DND-41 (cell line): ENCODE results near the gene ZNF296.

ENCODE experiments used
- ATAC-seq: fragments of 200-7000 bp; cut with Tn5 transposase; 3 replicates; pipeline ENCODE4 v1.9.1; 2021; ENCODE audit warnings: low read depth; ENCODE audit not compliant: insufficient read depth
- DNase-seq: peaks from one replicate; pipeline ENCODE4 v3.0.0-alpha.2; 2020
- H2AFZ ChIP-seq: 2 replicates; pipeline ENCODE4 v1.6.0; 2012; ENCODE audit warnings: low read depth, low read length
- H3K27ac ChIP-seq: 2 replicates; pipeline ENCODE4 v1.5.1; 2012; ENCODE audit warnings: low read length, inconsistent platforms
- H3K27me3 ChIP-seq: fragments of 200-600 bp; sonication (generic); 2 replicates; pipeline ENCODE4 v1.6.0; 2012; ENCODE audit warnings: low read length, mild to moderate bottlenecking, inconsistent platforms; ENCODE audit not compliant: insufficient read depth, poor library complexity
- H3K36me3 ChIP-seq: 2 replicates; pipeline ENCODE4 v1.5.1; 2012; ENCODE audit warnings: low read length, inconsistent platforms; ENCODE audit not compliant: insufficient read depth
- H3K4me1 ChIP-seq: 2 replicates; pipeline ENCODE4 v1.5.1; 2012; ENCODE audit warnings: mild to moderate bottlenecking, low read length; ENCODE audit not compliant: insufficient read depth
- H3K4me2 ChIP-seq: 2 replicates; pipeline ENCODE4 v1.6.0; 2012; ENCODE audit warnings: mild to moderate bottlenecking, moderate library complexity, low read length, inconsistent platforms; ENCODE audit not compliant: insufficient read depth
- H3K4me3 ChIP-seq, 2 experiments: fragments of 200-600 bp in 1 of 2; shearing (Covaris generic) in 1 of 2; 2 replicates each; pipeline ENCODE4 v1.5.1; 2012 to 2016; ENCODE audit warnings: inconsistent platforms in 2 of 2, low read length in 2 of 2, mild to moderate bottlenecking in 2 of 2, low read depth in 1 of 2, moderate library complexity in 1 of 2
- H3K79me2 ChIP-seq: 2 replicates; pipeline ENCODE4 v1.6.0; 2012; ENCODE audit warnings: low read length, inconsistent platforms; ENCODE audit not compliant: insufficient read depth
- H3K9ac ChIP-seq: 2 replicates; pipeline ENCODE4 v1.6.0; 2012; ENCODE audit warnings: low read depth, mild to moderate bottlenecking, inconsistent platforms, low read length, moderate library complexity
- H3K9me3 ChIP-seq: 2 replicates; pipeline ENCODE4 v1.5.1; 2012; ENCODE audit warnings: low read length, moderate library complexity, mild to moderate bottlenecking, inconsistent platforms; ENCODE audit not compliant: insufficient read depth, severe bottlenecking
- H4K20me1 ChIP-seq: 2 replicates; pipeline ENCODE4 v1.6.0; 2012; ENCODE audit warnings: low read length; ENCODE audit not compliant: insufficient read depth
- CTCF ChIP-seq: IDR thresholded peaks from 2 replicates; pipeline ENCODE4 v1.5.1; 2012; ENCODE audit warnings: borderline replicate concordance, low read length, moderate library complexity, mild to moderate bottlenecking; ENCODE audit not compliant: poor library complexity, severe bottlenecking; ENCODE audit errors: extremely low read depth
- EZH2 ChIP-seq: IDR thresholded peaks from 3 replicates; pipeline ENCODE4 v1.6.1; 2012; ENCODE audit warnings: borderline replicate concordance, low read depth, mild to moderate bottlenecking, moderate library complexity, low read length, inconsistent platforms; ENCODE audit not compliant: severe bottlenecking

The ZNF296 gene

GRCh38 chr19:45097776-45098520 is 21.7 kb upstream of the ZNF296 start:
- Histone ChIP-seq H3K27me3 (no peaks in the 10 kb centered on the region), H3K36me3 (peaks cover 43% of the 10 kb centered on the region), H3K27ac (no peak overlapping the region), H3K4me2 (no peak overlapping the region; the same call in 1 of the 2 replicates), H3K9me3 (no peaks in the 10 kb centered on the region), H3K9ac (no peak overlapping the region), H2AFZ (no peak overlapping the region), H4K20me1 (peaks cover 98% of the 10 kb centered on the region), H3K79me2 (peaks cover 100% of the 10 kb centered on the region), H3K4me1 (peaks cover 46% of the 10 kb centered on the region), H3K4me3 (no peak overlapping the region)
- ATAC-seq (no peak), DNase-seq (no peak)
- no peak for TF ChIP-seq EZH2

DNA sequence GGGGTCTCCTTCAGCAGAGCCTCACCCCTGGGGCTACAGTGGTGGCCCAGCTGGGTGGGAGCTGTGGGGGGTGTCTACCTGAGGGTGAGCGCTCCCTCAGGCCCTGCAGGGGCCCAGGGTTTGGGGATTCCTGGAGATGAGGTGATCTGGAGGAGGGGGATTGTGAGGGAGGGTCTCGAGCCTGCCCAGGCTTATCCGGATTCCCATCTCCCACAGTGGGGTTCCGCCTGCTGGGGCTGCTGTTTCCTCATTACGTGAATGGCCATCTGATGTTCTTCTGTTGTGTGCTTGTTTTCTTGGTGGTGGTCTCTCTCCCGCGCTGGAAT is 21.1 kb upstream of the ZNF296 start:
- H3K79me2 ChIP-seq, result peaks cover 95% of the 10 kb centered on the region
- no peak for DNase-seq
- no peaks in the 10 kb centered on the region for H3K9me3 ChIP-seq
- no peak overlapping the region for H2AFZ ChIP-seq
- H3K4me3 ChIP-seq, result no peak overlapping the region
- peaks cover 48% of the 10 kb centered on the region for H3K4me1 ChIP-seq
- H3K9ac ChIP-seq, result no peak overlapping the region
- ATAC-seq, result no peak
- peaks cover 43% of the 10 kb centered on the region for H3K36me3 ChIP-seq
- TF ChIP-seq EZH2, result no peak
- peaks cover 92% of the 10 kb centered on the region for H4K20me1 ChIP-seq
- no peaks in the 10 kb centered on the region for H3K27me3 ChIP-seq
- no peak overlapping the region for H3K27ac ChIP-seq
- H3K4me2 ChIP-seq, result no peak overlapping the region

GRCh38 chr19:45096700-45097099 is 20.4 kb upstream of the ZNF296 start:
- Histone ChIP-seq H3K36me3 (peaks cover 44% of the 10 kb centered on the region), H3K4me2 (peak overlapping the region; percentile 92; the same call in 1 of the 2 replicates), H3K4me3 (no peak overlapping the region), H3K9me3 (no peaks in the 10 kb centered on the region), H4K20me1 (peaks cover 85% of the 10 kb centered on the region), H3K4me1 (peaks cover 55% of the 10 kb centered on the region), H2AFZ (no peak overlapping the region), H3K9ac (no peak overlapping the region), H3K79me2 (peaks cover 88% of the 10 kb centered on the region), H3K27ac (no peak overlapping the region), H3K27me3 (no peaks in the 10 kb centered on the region)
- ATAC-seq, result no peak
- TF ChIP-seq EZH2, result no peak
- DNase-seq, result no peak

DNA sequence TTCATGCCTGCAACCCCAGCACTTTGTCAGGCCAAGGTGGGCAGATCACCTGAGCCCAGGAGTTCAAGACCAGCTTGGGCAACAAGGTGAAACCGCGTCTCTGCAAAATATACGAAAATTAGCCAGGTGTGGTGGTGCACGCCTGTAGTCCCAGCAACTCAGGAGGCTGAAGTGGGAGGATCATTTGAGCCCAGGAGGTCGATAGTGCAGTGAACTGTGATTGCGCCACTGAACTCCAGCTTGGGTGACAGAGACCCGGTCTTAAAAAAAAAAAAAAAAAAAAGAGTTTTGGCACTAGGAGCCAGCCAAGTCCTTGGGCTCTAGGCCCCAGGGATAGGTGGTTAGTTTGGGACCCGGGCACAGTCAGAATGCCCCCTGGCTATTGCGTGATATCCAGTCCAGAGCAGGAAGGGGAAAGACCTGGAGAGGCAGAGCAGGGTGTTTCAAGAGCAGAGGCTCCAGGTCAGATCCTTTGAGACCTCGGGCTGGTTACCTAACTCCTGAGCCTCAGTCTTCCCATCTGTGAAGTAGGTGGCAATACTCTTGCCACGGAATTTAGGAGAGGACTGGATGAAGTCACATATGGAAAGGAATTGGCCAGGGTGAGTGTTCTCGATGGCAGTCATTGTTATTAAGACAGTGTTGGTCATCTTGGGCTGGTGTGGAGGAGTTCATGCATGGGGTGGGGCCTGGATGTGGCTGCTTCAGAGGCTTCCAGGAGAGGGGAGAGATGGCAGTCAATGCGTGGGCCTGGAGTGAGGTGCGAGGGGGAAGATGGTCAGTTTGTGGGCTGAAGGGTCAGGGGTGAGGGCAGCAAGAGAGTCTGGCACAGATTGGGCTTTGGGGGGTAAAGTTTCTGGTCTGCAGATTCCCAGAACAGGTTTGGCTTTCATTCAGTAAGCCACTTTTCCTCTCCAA is 19.5 kb upstream of the ZNF296 start:
- TF ChIP-seq CTCF (no peak), EZH2 (no peak)
- H2AFZ ChIP-seq, result no peak overlapping the region
- no peak for ATAC-seq

More for the DNA sequence above, 19.5 kb upstream of the ZNF296 start:
- H3K4me3 ChIP-seq, result peak overlapping the region in 1 of 2 experiments; percentile 69; a peak in 2 of 4 replicates
- peaks cover 53% of the 10 kb centered on the region for H3K36me3 ChIP-seq
- no peaks in the 10 kb centered on the region for H3K27me3 ChIP-seq
- no peak for DNase-seq
- peaks cover 59% of the 10 kb centered on the region for H3K4me1 ChIP-seq
- H3K9ac ChIP-seq, result 0 out of 2 replicates have a peak overlapping the region, but pooled peaks have one; percentile 11
- H3K4me2 ChIP-seq, result peak overlapping the region; percentile 92; the same call in 1 of the 2 replicates
- peaks cover 79% of the 10 kb centered on the region for H3K79me2 ChIP-seq
- H4K20me1 ChIP-seq, result peaks cover 76% of the 10 kb centered on the region
- no peaks in the 10 kb centered on the region for H3K9me3 ChIP-seq
- H3K27ac ChIP-seq, result no peak overlapping the region
